ENCODE data around the gene PRLH. TPM values are rescaled to one million over a fixed set of nuclear protein-coding genes. Genes with fewer than 3 reads are reported as not detected.
A peak's percentile ranks its signal among the peaks of the same experiment; 100 is the strongest.

PRLH gene
- total and polyA plus RNA-seq, 2 of the 13 experiments (the other 11 are each of a cell fraction or from before 2014, with no cell fraction given): not detected

DNA sequence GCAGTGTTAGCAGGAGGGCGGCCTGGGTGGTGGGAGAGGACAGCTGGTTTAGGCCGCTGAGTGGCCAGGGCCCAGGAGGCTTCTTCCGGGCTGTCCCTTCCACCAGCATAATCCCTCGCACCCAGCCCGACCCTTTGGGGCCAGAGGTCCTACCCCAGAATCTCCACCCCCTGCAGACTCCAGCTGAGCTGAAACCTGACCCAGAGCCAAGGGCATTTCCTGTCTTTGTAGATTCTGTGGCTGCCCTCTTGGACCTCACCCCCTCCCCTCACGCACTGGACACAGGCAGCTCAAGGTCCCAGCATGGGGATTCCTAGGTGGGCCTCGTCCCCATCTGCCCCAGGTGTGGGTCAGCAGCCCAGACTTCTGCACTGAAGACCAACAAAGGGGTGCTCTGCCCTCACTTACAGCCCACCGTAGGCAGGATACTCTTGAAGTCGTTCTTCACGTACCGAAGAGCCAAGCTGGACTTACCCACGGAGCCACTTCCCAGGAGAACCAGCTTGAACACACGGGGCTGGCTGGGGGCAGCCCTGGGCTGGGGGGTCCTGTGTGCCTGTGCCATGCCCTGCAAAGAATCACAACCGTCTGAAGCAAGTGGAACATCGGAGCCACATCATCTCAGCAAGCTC, 19.3 kb downstream of the PRLH start (continued):
- TF ChIP-seq, protein P1, sequence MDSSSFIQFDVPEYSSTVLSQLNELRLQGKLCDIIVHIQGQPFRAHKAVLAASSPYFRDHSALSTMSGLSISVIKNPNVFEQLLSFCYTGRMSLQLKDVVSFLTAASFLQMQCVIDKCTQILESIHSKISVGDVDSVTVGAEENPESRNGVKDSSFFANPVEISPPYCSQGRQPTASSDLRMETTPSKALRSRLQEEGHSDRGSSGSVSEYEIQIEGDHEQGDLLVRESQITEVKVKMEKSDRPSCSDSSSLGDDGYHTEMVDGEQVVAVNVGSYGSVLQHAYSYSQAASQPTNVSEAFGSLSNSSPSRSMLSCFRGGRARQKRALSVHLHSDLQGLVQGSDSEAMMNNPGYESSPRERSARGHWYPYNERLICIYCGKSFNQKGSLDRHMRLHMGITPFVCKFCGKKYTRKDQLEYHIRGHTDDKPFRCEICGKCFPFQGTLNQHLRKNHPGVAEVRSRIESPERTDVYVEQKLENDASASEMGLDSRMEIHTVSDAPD (CRISPR knock-in tag; IDR thresholded peaks at IDR 0.05): no peak
- TF ChIP-seq MAF1 (CRISPR knock-in tag; IDR thresholded peaks at IDR 0.05; ENCODE audit: borderline replicate concordance) (peak; percentile 91), SIX1 (CRISPR knock-in tag; IDR thresholded peaks at IDR 0.05; ENCODE audit: borderline replicate concordance) (peak; percentile 99), ZNF121 (CRISPR knock-in tag; IDR thresholded peaks at IDR 0.05) (peak; percentile 75; the same call in 1 of the 2 replicates), ZNF703 (CRISPR knock-in tag; IDR thresholded peaks at IDR 0.05; ENCODE audit: borderline replicate concordance) (no peak), SP140L (CRISPR knock-in tag; IDR thresholded peaks at IDR 0.05; ENCODE audit: borderline replicate concordance) (no peak), ZNF17 (CRISPR knock-in tag; IDR thresholded peaks at IDR 0.05) (no peak), ESRRA (CRISPR knock-in tag; IDR thresholded peaks at IDR 0.05; ENCODE audit: low read depth) (peak; percentile 99), MED1 (CRISPR knock-in tag; IDR thresholded peaks at IDR 0.05) (peak; percentile 99), JDP2 (CRISPR knock-in tag; IDR thresholded peaks at IDR 0.05; ENCODE audit: borderline replicate concordance) (no peak), NFYC (CRISPR knock-in tag; IDR thresholded peaks at IDR 0.05) (peak; percentile 23; the same call in 1 of the 2 replicates), ZNF564 (CRISPR knock-in tag; IDR thresholded peaks at IDR 0.05) (no peak; the same call in 1 of the 2 replicates), U2AF2 (IDR thresholded peaks at IDR 0.05; ENCODE audit: low read depth, low read length) (no peak), RNF2 (conservative IDR thresholded peaks at IDR 0.05; ENCODE audit: low read depth) (0 out of 2 replicates have a peak, but pooled peaks have one; percentile 22), REPIN1 (CRISPR knock-in tag; IDR thresholded peaks at IDR 0.05; ENCODE audit: borderline replicate concordance, low read depth) (peak; percentile 79; the same call in 1 of the 2 replicates), ZBTB7A (CRISPR knock-in tag; IDR thresholded peaks at IDR 0.05) (peak; percentile 98), ZNF225 (CRISPR knock-in tag; IDR thresholded peaks at IDR 0.05) (no peak), ZKSCAN8 (CRISPR knock-in tag; IDR thresholded peaks at IDR 0.05; ENCODE audit: borderline replicate concordance) (peak; percentile 79; the same call in 1 of the 2 replicates), KMT2A (CRISPR knock-in tag; IDR thresholded peaks at IDR 0.05) (peak; percentile 56), ZNF232 (CRISPR knock-in tag; IDR thresholded peaks at IDR 0.05; ENCODE audit: borderline replicate concordance) (peak; percentile 91; the same call in 1 of the 2 replicates), HIVEP1 (CRISPR knock-in tag; IDR thresholded peaks at IDR 0.05) (peak; percentile 100)
- TF ChIP-seq, protein P2, sequence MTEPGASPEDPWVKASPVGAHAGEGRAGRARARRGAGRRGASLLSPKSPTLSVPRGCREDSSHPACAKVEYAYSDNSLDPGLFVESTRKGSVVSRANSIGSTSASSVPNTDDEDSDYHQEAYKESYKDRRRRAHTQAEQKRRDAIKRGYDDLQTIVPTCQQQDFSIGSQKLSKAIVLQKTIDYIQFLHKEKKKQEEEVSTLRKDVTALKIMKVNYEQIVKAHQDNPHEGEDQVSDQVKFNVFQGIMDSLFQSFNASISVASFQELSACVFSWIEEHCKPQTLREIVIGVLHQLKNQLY (CRISPR knock-in tag; IDR thresholded peaks at IDR 0.05): peak; percentile 81
- TF ChIP-seq, protein P3, sequence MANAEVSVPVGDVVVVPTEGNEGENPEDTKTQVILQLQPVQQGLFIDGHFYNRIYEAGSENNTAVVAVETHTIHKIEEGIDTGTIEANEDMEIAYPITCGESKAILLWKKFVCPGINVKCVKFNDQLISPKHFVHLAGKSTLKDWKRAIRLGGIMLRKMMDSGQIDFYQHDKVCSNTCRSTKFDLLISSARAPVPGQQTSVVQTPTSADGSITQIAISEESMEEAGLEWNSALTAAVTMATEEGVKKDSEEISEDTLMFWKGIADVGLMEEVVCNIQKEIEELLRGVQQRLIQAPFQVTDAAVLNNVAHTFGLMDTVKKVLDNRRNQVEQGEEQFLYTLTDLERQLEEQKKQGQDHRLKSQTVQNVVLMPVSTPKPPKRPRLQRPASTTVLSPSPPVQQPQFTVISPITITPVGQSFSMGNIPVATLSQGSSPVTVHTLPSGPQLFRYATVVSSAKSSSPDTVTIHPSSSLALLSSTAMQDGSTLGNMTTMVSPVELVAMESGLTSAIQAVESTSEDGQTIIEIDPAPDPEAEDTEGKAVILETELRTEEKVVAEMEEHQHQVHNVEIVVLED (CRISPR knock-in tag; IDR thresholded peaks at IDR 0.05; ENCODE audit: borderline replicate concordance): peak; percentile 73; the same call in 1 of the 2 replicates
- TF ChIP-seq, protein P4, sequence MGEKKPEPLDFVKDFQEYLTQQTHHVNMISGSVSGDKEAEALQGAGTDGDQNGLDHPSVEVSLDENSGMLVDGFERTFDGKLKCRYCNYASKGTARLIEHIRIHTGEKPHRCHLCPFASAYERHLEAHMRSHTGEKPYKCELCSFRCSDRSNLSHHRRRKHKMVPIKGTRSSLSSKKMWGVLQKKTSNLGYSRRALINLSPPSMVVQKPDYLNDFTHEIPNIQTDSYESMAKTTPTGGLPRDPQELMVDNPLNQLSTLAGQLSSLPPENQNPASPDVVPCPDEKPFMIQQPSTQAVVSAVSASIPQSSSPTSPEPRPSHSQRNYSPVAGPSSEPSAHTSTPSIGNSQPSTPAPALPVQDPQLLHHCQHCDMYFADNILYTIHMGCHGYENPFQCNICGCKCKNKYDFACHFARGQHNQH (CRISPR knock-in tag; IDR thresholded peaks at IDR 0.05): peak; percentile 92
